Measurements from ENCODE around the gene TNS2. TPM values are rescaled to one million over a fixed set of nuclear protein-coding genes. Genes with fewer than 3 reads are reported as not detected.
A peak's percentile ranks its signal among the peaks of the same experiment; 100 is the strongest.

Gene TNS2
- total and polyA plus RNA-seq, 2 of the 13 experiments (the other 11 are each of a cell fraction or from before 2014, with no cell fraction given), result 8.9 to 20.4 TPM

GRCh38 chr12:53006810-53007309 lies 43.0 kb upstream of the TNS2 start (continued):
- TF ChIP-seq ZKSCAN5 (CRISPR knock-in tag; IDR thresholded peaks at IDR 0.05) (no peak), MYNN (CRISPR knock-in tag; IDR thresholded peaks at IDR 0.05; ENCODE audit: low read depth) (peak; percentile 39; the same call in 1 of the 2 replicates), HOXA9 (CRISPR knock-in tag; IDR thresholded peaks at IDR 0.05; ENCODE audit: borderline replicate concordance) (0 out of 2 replicates have a peak, but pooled peaks have one; percentile 65), AHR (CRISPR knock-in tag; IDR thresholded peaks at IDR 0.05) (0 out of 2 replicates have a peak, but pooled peaks have one; percentile 16), AFF4 (CRISPR knock-in tag; IDR thresholded peaks at IDR 0.05) (0 out of 2 replicates have a peak, but pooled peaks have one; percentile 19), MXD4 (CRISPR knock-in tag; IDR thresholded peaks at IDR 0.05) (peak; percentile 80; the same call in 1 of the 2 replicates), ZNF33B (CRISPR knock-in tag; IDR thresholded peaks at IDR 0.05) (no peak), SAP130 (CRISPR knock-in tag; IDR thresholded peaks at IDR 0.05; ENCODE audit: low read depth) (peak; percentile 69), POLR2G (IDR thresholded peaks at IDR 0.05; ENCODE audit: low read depth, low read length) (peak; percentile 20; the same call in 1 of the 2 replicates), XRCC5 (optimal IDR thresholded peaks at IDR 0.05; ENCODE audit: low read length) (no peak), TIGD3 (CRISPR knock-in tag; IDR thresholded peaks at IDR 0.05; ENCODE audit: borderline replicate concordance) (peak; percentile 10; the same call in 1 of the 2 replicates), ZIK1 (CRISPR knock-in tag; IDR thresholded peaks at IDR 0.05; ENCODE audit: borderline replicate concordance, low read depth) (no peak), MXD1 (CRISPR knock-in tag; IDR thresholded peaks at IDR 0.05) (peak; percentile 46; the same call in 1 of the 2 replicates), MXI1 (IDR thresholded peaks at IDR 0.05; ENCODE audit: borderline replicate concordance, low read depth, low read length) (peak; percentile 73; the same call in 1 of the 3 replicates), MAZ (IDR thresholded peaks at IDR 0.05; ENCODE audit: borderline replicate concordance, low read depth, low read length) (peak; percentile 62; the same call in 1 of the 2 replicates), MAZ (CRISPR knock-in tag; IDR thresholded peaks at IDR 0.05; ENCODE audit: low read depth) (no peak), ZMAT3 (CRISPR knock-in tag; conservative IDR thresholded peaks at IDR 0.05) (0 out of 2 replicates have a peak, but pooled peaks have one; percentile 23), ZNF264 (CRISPR knock-in tag; IDR thresholded peaks at IDR 0.05) (0 out of 2 replicates have a peak, but pooled peaks have one; percentile 50), TFDP2 (CRISPR knock-in tag; IDR thresholded peaks at IDR 0.05) (peak; percentile 29; the same call in 1 of the 2 replicates), PHF8 (CRISPR knock-in tag; IDR thresholded peaks at IDR 0.05) (peak; percentile 44; the same call in 1 of the 2 replicates)

All from HepG2 (cell line).